Stimulated activated CD4-positive, alpha-beta T cell treated with anti-CD3 and anti-CD28 coated beads, Interleukin-4, amount 100 ng/mL, for 48 hours (primary cell): ENCODE measurements around the gene P2RY12.

Experiments used
- DNase-seq, 2 donors: peaks; one replicate each; pipeline ENCODE4 v3.0.0-alpha.2; 2020; ENCODE audit warnings: low read depth in 2 of 2

The P2RY12 gene

GRCh38 chr3:151346292-151346691 lies 38.3 kb downstream of the P2RY12 start:
- DNase-seq = no peak

GRCh38 chr3:151345859-151346258 lies 38.7 kb downstream of the P2RY12 start:
- DNase-seq = no peak

GRCh38 chr3:151331696-151332095 lies 52.9 kb downstream of the P2RY12 start:
- DNase-seq = no peak

- no peak for DNase-seq
These were observed 53.7 kb downstream of the P2RY12 start for GRCh38 chr3:151330899-151331298.

GRCh38 chr3:151330379-151330778 lies 54.2 kb downstream of the P2RY12 start:
- no peak for DNase-seq

- DNase-seq = no peak
These were observed 55.2 kb downstream of the P2RY12 start, which contains the start of gene P2RY13 for GRCh38 chr3:151329363-151329762. Gene P2RY13, minus strand, starts transcription at chr3:151329549. Its CDS starts 21 bp downstream, at chr3:151329528.

GRCh38 chr3:151328298-151328995 lies 56.1 kb downstream of the P2RY12 start:
- DNase-seq = no peak

GRCh38 chr3:151327571-151328198 lies 56.9 kb downstream of the P2RY12 start:
- no peak for DNase-seq

- no peak for DNase-seq
These were observed 62.0 kb downstream of the P2RY12 start for GRCh38 chr3:151322511-151322910.

- no peak for DNase-seq
These were observed 63.0 kb downstream of the P2RY12 start for GRCh38 chr3:151321526-151321925.

GRCh38 chr3:151320131-151320530 lies 64.4 kb downstream of the P2RY12 start:
- no peak for DNase-seq

- no peak for DNase-seq
These were observed 64.9 kb downstream of the P2RY12 start for GRCh38 chr3:151319628-151320027.

GRCh38 chr3:151318991-151319390 lies 65.6 kb downstream of the P2RY12 start:
- DNase-seq = no peak

- no peak for DNase-seq
These were observed 66.2 kb downstream of the P2RY12 start for GRCh38 chr3:151318313-151318712.

- peak in 1 of 2 donors; percentile 36 for DNase-seq
These were observed 68.1 kb downstream of the P2RY12 start, which contains the start of gene GPR87 for GRCh38 chr3:151316267-151316991. Gene GPR87, minus strand, starts transcription at chr3:151316820. Its CDS starts 16,720 bp downstream, at chr3:151300100.

GRCh38 chr3:151315846-151316245 lies 68.7 kb downstream of the P2RY12 start:
- DNase-seq = no peak

GRCh38 chr3:151315136-151315535 lies 69.4 kb downstream of the P2RY12 start:
- DNase-seq = no peak

GRCh38 chr3:151314593-151314992 lies 70.0 kb downstream of the P2RY12 start:
- no peak for DNase-seq

GRCh38 chr3:151314137-151314536 lies 70.4 kb downstream of the P2RY12 start:
- DNase-seq = no peak

GRCh38 chr3:151312972-151313371 lies 71.6 kb downstream of the P2RY12 start:
- DNase-seq = no peak

GRCh38 chr3:151309566-151309965 lies 75.0 kb downstream of the P2RY12 start:
- DNase-seq = no peak
